H9 (cell line): Measurements from ENCODE around the gene CAPN2. TPM values are rescaled to one million over a fixed set of nuclear protein-coding genes. Genes with fewer than 3 reads are reported as not detected.

Experiments
- DNase-seq: peaks from one replicate; pipeline ENCODE4 v3.0.0-alpha.2; 2017
- H2AFZ ChIP-seq: one replicate; pipeline ENCODE4 v1.6.1; 2013; ENCODE audit warnings: mild to moderate bottlenecking, low read length, control low read depth, moderate library complexity
- H2AK5ac ChIP-seq: 2 replicates; pipeline ENCODE4 v1.6.1; 2013; ENCODE audit warnings: low read length, control low read depth, mixed read lengths; ENCODE audit not compliant: insufficient read length
- H2BK120ac ChIP-seq: one replicate; pipeline ENCODE4 v1.6.1; 2013; ENCODE audit warnings: low read depth, mild to moderate bottlenecking, low read length, control low read depth, inconsistent platforms; ENCODE audit not compliant: poor library complexity, severe bottlenecking
- H2BK12ac ChIP-seq: 2 replicates; pipeline ENCODE4 v1.6.1; 2013; ENCODE audit warnings: low read length, control low read depth, mixed read lengths, low read depth; ENCODE audit not compliant: insufficient read length
- H2BK15ac ChIP-seq: 2 replicates; pipeline ENCODE4 v1.6.1; 2013; ENCODE audit warnings: low read depth, low read length, control low read depth
- H2BK20ac ChIP-seq: one replicate; pipeline ENCODE4 v1.6.1; 2013; ENCODE audit warnings: low read depth, mild to moderate bottlenecking, low read length, control low read depth, inconsistent platforms; ENCODE audit not compliant: poor library complexity, severe bottlenecking
- H2BK5ac ChIP-seq: 2 replicates; pipeline ENCODE4 v1.6.1; 2013; ENCODE audit warnings: low read length, control low read depth, mixed read lengths; ENCODE audit not compliant: insufficient read length
- H3K14ac ChIP-seq: 2 replicates; pipeline ENCODE4 v1.6.1; 2013; ENCODE audit warnings: low read length, control low read depth; ENCODE audit not compliant: insufficient read depth
- H3K18ac ChIP-seq: 2 replicates; pipeline ENCODE4 v1.6.1; 2013; ENCODE audit warnings: low read depth, mild to moderate bottlenecking, mixed read lengths, low read length, control low read depth; ENCODE audit not compliant: insufficient read length
- H3K23ac ChIP-seq: 2 replicates; pipeline ENCODE4 v1.6.1; 2013; ENCODE audit warnings: low read length, control low read depth, mixed read lengths, low read depth; ENCODE audit not compliant: insufficient read length
- H3K23me2 ChIP-seq: 2 replicates; pipeline ENCODE4 v1.6.1; 2013; ENCODE audit warnings: low read depth, mild to moderate bottlenecking, mixed read lengths, low read length, control low read depth; ENCODE audit not compliant: insufficient read length, poor library complexity, severe bottlenecking
- H3K27ac ChIP-seq: 2 replicates; pipeline ENCODE4 v1.5.1; 2013; ENCODE audit warnings: low read length, control low read depth, mixed read lengths, low read depth; ENCODE audit not compliant: insufficient read length
- H3K27me3 ChIP-seq: 2 replicates; pipeline ENCODE4 v1.6.1; 2013; ENCODE audit warnings: low read length, control low read depth, inconsistent platforms; ENCODE audit not compliant: insufficient read depth
- H3K4ac ChIP-seq: 2 replicates; pipeline ENCODE4 v1.6.1; 2013; ENCODE audit warnings: low read depth, mild to moderate bottlenecking, control low read depth, inconsistent platforms, low read length, moderate library complexity
- H3K4me1 ChIP-seq: 2 replicates; pipeline ENCODE4 v1.6.1; 2013; ENCODE audit warnings: low read length, control low read depth, inconsistent platforms; ENCODE audit not compliant: insufficient read depth
- H3K4me2 ChIP-seq: 2 replicates; pipeline ENCODE4 v1.6.1; 2013; ENCODE audit warnings: low read length, control low read depth, mixed read lengths; ENCODE audit not compliant: insufficient read length, insufficient read depth
- H3K56ac ChIP-seq: 2 replicates; pipeline ENCODE4 v1.6.1; 2013; ENCODE audit warnings: low read depth, mild to moderate bottlenecking, mixed read lengths, low read length, control low read depth; ENCODE audit not compliant: insufficient read length
- H3K79me1 ChIP-seq: 2 replicates; pipeline ENCODE4 v1.6.1; 2013; ENCODE audit warnings: low read depth, mild to moderate bottlenecking, moderate library complexity, low read length, control low read depth, inconsistent platforms; ENCODE audit not compliant: insufficient read depth, poor library complexity, severe bottlenecking
- H3K79me2 ChIP-seq: 2 replicates; pipeline ENCODE4 v1.6.1; 2013; ENCODE audit warnings: low read length, control low read depth, inconsistent platforms; ENCODE audit not compliant: insufficient read depth
- H3K9ac ChIP-seq: 2 replicates; pipeline ENCODE4 v1.6.1; 2013; ENCODE audit warnings: low read length, control low read depth, mixed read lengths; ENCODE audit not compliant: insufficient read length; ENCODE audit errors: extremely low read depth
- H3K9me3 ChIP-seq: one replicate; pipeline ENCODE4 v1.6.1; 2013; ENCODE audit warnings: low read depth, low read length, inconsistent platforms; ENCODE audit not compliant: control insufficient read depth
- H3T11ph ChIP-seq: one replicate; pipeline ENCODE4 v1.6.1; 2013; ENCODE audit warnings: mild to moderate bottlenecking, low read length, control low read depth, inconsistent platforms
- H4K20me1 ChIP-seq: one replicate; pipeline ENCODE4 v1.6.1; 2013; ENCODE audit not compliant: control insufficient read depth, insufficient read length, insufficient read depth
- H4K5ac ChIP-seq: 2 replicates; pipeline ENCODE4 v1.6.1; 2013; ENCODE audit warnings: low read depth, mild to moderate bottlenecking, mixed read lengths, low read length, control low read depth; ENCODE audit not compliant: insufficient read length
- H4K8ac ChIP-seq: replicated peaks from 2 replicates; pipeline ENCODE4 v1.6.1; 2013; ENCODE audit warnings: low read length, control low read depth, mixed read lengths, low read depth; ENCODE audit not compliant: insufficient read length
- H4K91ac ChIP-seq: 2 replicates; pipeline ENCODE4 v1.6.1; 2013; ENCODE audit warnings: low read depth, mild to moderate bottlenecking, moderate library complexity, mixed read lengths, low read length, control low read depth; ENCODE audit not compliant: insufficient read length
- H3K27ac Mint-ChIP-seq, 3 experiments: 2 replicates in 2 of 3; 3 replicates in 1 of 3; pipeline ENCODE4 v1.8.0; 2020 to 2021; ENCODE audit warnings: mixed read lengths in 3 of 3, mild to moderate bottlenecking in 1 of 3, moderate library complexity in 1 of 3
- H3K27me3 Mint-ChIP-seq: 2 replicates; pipeline ENCODE4 v1.8.0; 2021; ENCODE audit warnings: low read depth, mild to moderate bottlenecking, moderate library complexity, mixed read lengths
- H3K36me3 Mint-ChIP-seq, 3 experiments: 2 replicates in 2 of 3; 3 replicates in 1 of 3; pipeline ENCODE4 v1.8.0; 2020 to 2021; ENCODE audit warnings: low read depth in 3 of 3, mixed read lengths in 3 of 3; ENCODE audit not compliant: insufficient read depth in 1 of 3
- H3K4me1 Mint-ChIP-seq, 2 experiments: 2 replicates each; pipeline ENCODE4 v1.8.0; 2020; ENCODE audit warnings: mixed read lengths in 2 of 2
- H3K4me3 Mint-ChIP-seq, 2 experiments: 2 replicates in 1 of 2; 3 replicates in 1 of 2; pipeline ENCODE4 v1.8.0; 2020 to 2021; ENCODE audit warnings: mild to moderate bottlenecking in 2 of 2, mixed read lengths in 2 of 2, moderate library complexity in 1 of 2
- H3K9me3 Mint-ChIP-seq, 2 experiments: 2 replicates in 1 of 2; 3 replicates in 1 of 2; pipeline ENCODE4 v1.8.0; 2020; ENCODE audit warnings: mild to moderate bottlenecking in 2 of 2, mixed read lengths in 2 of 2, moderate library complexity in 1 of 2
- CTCF ChIP-seq: fragments of 200-600 bp; sonication (generic); conservative IDR thresholded peaks from 3 replicates; pipeline ENCODE4 v1.8.0; 2021; ENCODE audit warnings: antibody characterized with exemption, mild to moderate bottlenecking
- WGBS: extraction: QIAGEN DNeasy Blood & Tissue Kit; methylation state at CpG from one replicate; pipeline ENCODE4 v1.1.7; 2013; ENCODE audit warnings: missing lambda C conversion rate, low lambda C conversion rate, mixed read lengths; ENCODE audit not compliant: insufficient read length; ENCODE audit errors: extremely low coverage; 5-methylcytosine and 5-hydroxymethylcytosine counted together
- total RNA-seq: library from RNA; stranded (reverse); gene quantifications from 2 replicates; pipeline ENCODE4 v1.2.1, GENCODE V29; 2021

Gene CAPN2
- total RNA-seq, 1 experiment from 2014 or later, result 32.2 TPM

GRCh38 chr1:223763251-223763650 is 50.9 kb downstream of the CAPN2 start:
- H3K9ac ChIP-seq, result no peak overlapping the region
- H3K4me3 Mint-ChIP-seq, result no peak overlapping the region
- no peaks in the 10 kb centered on the region for H3K27me3 ChIP-seq
- no peak for DNase-seq
- no peak overlapping the region for H3K4ac ChIP-seq
- H3K23ac ChIP-seq, result no peak overlapping the region
- no peaks in the 10 kb centered on the region for H3K79me2 ChIP-seq
- H2BK12ac ChIP-seq, result no peak overlapping the region
- H2BK15ac ChIP-seq, result no peak overlapping the region
- H2BK120ac ChIP-seq, result no peak overlapping the region
- H3K27me3 Mint-ChIP-seq, result no peaks in the 10 kb centered on the region
- H3K23me2 ChIP-seq, result no peaks in the 10 kb centered on the region
- no peaks in the 10 kb centered on the region for H4K20me1 ChIP-seq
- H3K14ac ChIP-seq, result no peak overlapping the region
- no peak overlapping the region for H3K27ac ChIP-seq
- peaks cover 0 to 22% (median 5%) of the 10 kb centered on the region in 3 experiments; a peak in 4 of 7 replicates for H3K36me3 Mint-ChIP-seq
- H3K9me3 Mint-ChIP-seq, result no peaks in the 10 kb centered on the region
- TF ChIP-seq CTCF, result no peak
- no peaks in the 10 kb centered on the region for H3K4me1 ChIP-seq
- no peak overlapping the region for H3K27ac Mint-ChIP-seq
- H3K18ac ChIP-seq, result no peak overlapping the region
- no peak overlapping the region for H4K8ac ChIP-seq
- WGBS, result no CpG with 5 or more reads among the region's 5 CpGs
- H3K79me1 ChIP-seq, result no peaks in the 10 kb centered on the region
- H2BK20ac ChIP-seq, result no peak overlapping the region
- no peaks in the 10 kb centered on the region for H3K9me3 ChIP-seq
- no peak overlapping the region for H4K5ac ChIP-seq
- H3T11ph ChIP-seq, result no peak overlapping the region
- no peak overlapping the region for H2AK5ac ChIP-seq
- H2AFZ ChIP-seq, result no peak overlapping the region
- H3K4me1 Mint-ChIP-seq, result peaks cover 5 to 6% of the 10 kb centered on the region in 2 experiments
- H4K91ac ChIP-seq, result no peak overlapping the region
- no peak overlapping the region for H3K56ac ChIP-seq
- no peak overlapping the region for H3K4me2 ChIP-seq
- H2BK5ac ChIP-seq, result no peak overlapping the region
